CD14-positive monocyte (primary cell): Measurements from ENCODE around the gene MAST2. TPM values are rescaled to one million over a fixed set of nuclear protein-coding genes. Genes with fewer than 3 reads are reported as not detected.
"Not testable (repeated sequence)": the region's sequence is repeated elsewhere in the genome, so short reads cannot be mapped to it uniquely, and the experiment has no call there.

Experiments
- DNase-seq, 3 donors: peaks; one replicate each; pipeline ENCODE4 v3.0.0-alpha.2; 2011 to 2022
- H2AFZ ChIP-seq: 2 replicates; pipeline ENCODE4 v1.6.0; 2012; ENCODE audit warnings: mild to moderate bottlenecking, low read depth, low read length, inconsistent platforms; ENCODE audit not compliant: insufficient read depth, poor library complexity, severe bottlenecking
- H3K27ac ChIP-seq, 2 donors: 1 replicate in 1 of 2; 2 replicates in 1 of 2; pipeline ENCODE4 v1.5.1; 2012 to 2013; ENCODE audit warnings: low read length in 2 of 2, control low read depth in 1 of 2, inconsistent platforms in 1 of 2, low read depth in 1 of 2, mild to moderate bottlenecking in 1 of 2
- H3K27me3 ChIP-seq, 2 donors: one replicate each; pipeline versions ENCODE4 v1.6.0 to v1.6.1; 2011 to 2013; ENCODE audit warnings: low read length in 2 of 2; ENCODE audit not compliant: control insufficient read depth in 2 of 2, insufficient read depth in 2 of 2
- H3K36me3 ChIP-seq, 2 donors: replicated peaks in 1 of 2; 1 replicate in 1 of 2; 2 replicates in 1 of 2; pipeline versions ENCODE4 v1.5.1 to v1.6.1; 2012 to 2013; ENCODE audit warnings: low read length in 2 of 2, control low read depth in 1 of 2, inconsistent platforms in 1 of 2, mild to moderate bottlenecking in 1 of 2; ENCODE audit not compliant: insufficient read depth in 2 of 2, control insufficient read depth in 1 of 2
- H3K4me1 ChIP-seq, 2 donors: 1 replicate in 1 of 2; 2 replicates in 1 of 2; pipeline versions ENCODE4 v1.5.1 to v1.6.1; 2012 to 2013; ENCODE audit warnings: low read length in 2 of 2, control low read depth in 1 of 2, inconsistent platforms in 1 of 2, mild to moderate bottlenecking in 1 of 2, moderate library complexity in 1 of 2; ENCODE audit not compliant: insufficient read depth in 2 of 2, control insufficient read depth in 1 of 2
- H3K4me2 ChIP-seq: replicated peaks from 2 replicates; pipeline ENCODE3; 2012; ENCODE audit warnings: low read length, moderate library complexity, mild to moderate bottlenecking; ENCODE audit not compliant: poor library complexity, severe bottlenecking; ENCODE audit errors: extremely low read depth
- H3K4me3 ChIP-seq, 3 experiments: fragments of 200-600 bp in 1 of 3; sonication (generic) in 1 of 3; replicated peaks in 1 of 3; 1 replicate in 2 of 3; 2 replicates in 1 of 3; pipeline ENCODE4 v1.5.1; 2011 to 2013; ENCODE audit warnings: low read length in 3 of 3, mild to moderate bottlenecking in 3 of 3, control low read depth in 2 of 3, low read depth in 2 of 3, inconsistent platforms in 1 of 3, moderate library complexity in 1 of 3
- H3K79me2 ChIP-seq: 2 replicates; pipeline ENCODE4 v1.6.0; 2012; ENCODE audit warnings: mild to moderate bottlenecking, control low read depth, inconsistent platforms, low read length, moderate library complexity; ENCODE audit not compliant: insufficient read depth
- H3K9ac ChIP-seq: 2 replicates; pipeline ENCODE4 v1.6.0; 2017; ENCODE audit warnings: low read length, mild to moderate bottlenecking; ENCODE audit not compliant: insufficient read depth, poor library complexity, severe bottlenecking
- H3K9me3 ChIP-seq, 2 donors: replicated peaks in 1 of 2; 1 replicate in 1 of 2; 2 replicates in 1 of 2; pipeline versions ENCODE4 v1.5.1 to v1.6.1; 2012 to 2013; ENCODE audit warnings: low read length in 2 of 2, control low read depth in 1 of 2; ENCODE audit not compliant: control insufficient read depth in 1 of 2, insufficient read depth in 1 of 2
- H4K20me1 ChIP-seq: 2 replicates; pipeline ENCODE4 v1.6.0; 2012; ENCODE audit warnings: mild to moderate bottlenecking, low read length, control low read depth, moderate library complexity; ENCODE audit not compliant: insufficient read depth
- H3K27ac Mint-ChIP-seq, 7 donors: one replicate each; pipeline ENCODE4 v1.8.0; 2020; ENCODE audit warnings: mild to moderate bottlenecking in 7 of 7, mixed read lengths in 7 of 7, moderate library complexity in 6 of 7, inconsistent platforms in 2 of 7
- H3K27me3 Mint-ChIP-seq, 3 donors: one replicate each; pipeline ENCODE4 v1.8.0; 2021 to 2022; ENCODE audit warnings: low read depth in 3 of 3, mild to moderate bottlenecking in 3 of 3, mixed read lengths in 3 of 3, moderate library complexity in 3 of 3, inconsistent platforms in 1 of 3
- H3K36me3 Mint-ChIP-seq, 2 donors: one replicate each; pipeline ENCODE4 v1.8.0; 2020; ENCODE audit warnings: mixed read lengths in 2 of 2, inconsistent platforms in 1 of 2, mild to moderate bottlenecking in 1 of 2
- H3K4me1 Mint-ChIP-seq: one replicate; pipeline ENCODE4 v1.8.0; 2020; ENCODE audit warnings: mild to moderate bottlenecking, mixed read lengths
- H3K4me3 Mint-ChIP-seq, 2 donors: one replicate each; pipeline ENCODE4 v1.8.0; 2020; ENCODE audit warnings: mild to moderate bottlenecking in 2 of 2, mixed read lengths in 2 of 2, moderate library complexity in 1 of 2
- H3K9me3 Mint-ChIP-seq, 7 donors: one replicate each; pipeline ENCODE4 v1.8.0; 2020 to 2022; ENCODE audit warnings: mixed read lengths in 7 of 7, mild to moderate bottlenecking in 6 of 7, moderate library complexity in 6 of 7, inconsistent platforms in 2 of 7
- CTCF ChIP-seq: fragments of 200-600 bp; IDR thresholded peaks from one replicate; pipeline ENCODE4 v1.8.0; 2022; ENCODE audit warnings: antibody characterized with exemption, mild to moderate bottlenecking
- WGBS: methylation state at CpG from one replicate; pipeline ENCODE4 v1.1.5; 2013; ENCODE audit warnings: missing lambda C conversion rate; ENCODE audit not compliant: insufficient coverage; 5-methylcytosine and 5-hydroxymethylcytosine counted together
- intact Hi-C, 2 donors: fragments of 100-400 bp; cut with micrococcal nuclease; formaldehyde crosslinking; loops; one replicate each; pipeline versions ENCODE4 v1.15.0 to v1.15.1; 2023
- polyA plus RNA-seq, 3 donors: library from polyadenylated mRNA; depleted of rRNA in 1 of 3; unstranded in 2 of 3; stranded (reverse) in 1 of 3; fragments of 300-500 nt in 2 of 3; fragments of >200 nt in 1 of 3; fragmentation: Illumina TruSeq in 2 of 3; gene quantifications; 1 replicate in 2 of 3; 2 replicates in 1 of 3; pipeline ENCODE4 v1.2.3, GENCODE V29; 2012 to 2021

Gene MAST2
- polyA plus RNA-seq, 3 donors = 1.0 to 7.2 (median 2.5) TPM

- Mint-ChIP-seq H3K4me3 (no peak overlapping the region), H3K27ac (no peak overlapping the region), H3K36me3 (no peaks in the 10 kb centered on the region), H3K27me3 (peaks cover 0 to 1% (median 0%) of the 10 kb centered on the region in 3 donors), H3K4me1 (peaks cover 12% of the 10 kb centered on the region), H3K9me3 (no peaks in the 10 kb centered on the region)
- Histone ChIP-seq H3K27me3 (no peaks in the 10 kb centered on the region), H3K9ac (no peak overlapping the region), H3K9me3 (no peaks in the 10 kb centered on the region), H3K79me2 (no peaks in the 10 kb centered on the region), H3K4me1 (no peaks in the 10 kb centered on the region), H4K20me1 (no peaks in the 10 kb centered on the region), H3K4me3 (no peak overlapping the region), H3K27ac (no peak overlapping the region), H3K36me3 (no peaks in the 10 kb centered on the region), H2AFZ (no peak overlapping the region), H3K4me2 (no peak overlapping the region)
- intact Hi-C loops = no loop called here
- WGBS = 100% methylated on average over 1 of the region's 7 CpGs
- no peak for TF ChIP-seq CTCF
- no peak for DNase-seq
These were observed 127.1 kb downstream of the MAST2 start for GRCh38 chr1:45930258-45931150.

GRCh38 chr1:45932205-45932604 is 128.8 kb downstream of the MAST2 start:
- H3K4me1 Mint-ChIP-seq, H3K36me3 Mint-ChIP-seq, H3K4me2 ChIP-seq, DNase-seq, H3K9ac ChIP-seq, H3K9me3 ChIP-seq, H3K27ac ChIP-seq, intact Hi-C loops, H4K20me1 ChIP-seq, H3K4me3 ChIP-seq, H3K79me2 ChIP-seq, H2AFZ ChIP-seq, H3K27ac Mint-ChIP-seq, H3K4me3 Mint-ChIP-seq, H3K36me3 ChIP-seq, H3K27me3 ChIP-seq, H3K4me1 ChIP-seq, H3K9me3 Mint-ChIP-seq, H3K27me3 Mint-ChIP-seq: not testable (repeated sequence)
- WGBS = 94% methylated on average over 2 of the region's 6 CpGs
